PFSK-1 (cell line): ENCODE results near the gene GLB1L.
A peak's percentile ranks its signal among the peaks of the same experiment; 100 is the strongest.

ENCODE experiments used
- FOXP2 ChIP-seq: optimal IDR thresholded peaks from 2 replicates; pipeline ENCODE3; 2011; ENCODE audit warnings: borderline replicate concordance, control low read depth, inconsistent platforms; ENCODE audit not compliant: insufficient read depth; ENCODE audit errors: extremely low read length, extremely low read depth
- POLR2AphosphoS5 ChIP-seq: IDR thresholded peaks from 2 replicates; pipeline ENCODE4 v1.6.1; 2012; ENCODE audit warnings: low read depth, mild to moderate bottlenecking, control low read depth, low read length, moderate library complexity
- SIN3A ChIP-seq: IDR thresholded peaks from 2 replicates; pipeline ENCODE4 v1.6.1; 2012; ENCODE audit warnings: mild to moderate bottlenecking, low read length, moderate library complexity, borderline replicate concordance; ENCODE audit not compliant: insufficient read depth
- TAF1 ChIP-seq: IDR thresholded peaks from 2 replicates; pipeline ENCODE4 v1.6.1; 2012; ENCODE audit warnings: low read length, control low read depth, borderline replicate concordance; ENCODE audit not compliant: insufficient read depth
- TF ChIP-seq, protein P1 (sequence below), 2 experiments: IDR thresholded peaks; 2 replicates each; pipeline versions ENCODE4 v1.6.1 to v1.8.0; 2011 to 2012; ENCODE audit warnings: low read depth in 2 of 2, low read length in 2 of 2, control low read depth in 1 of 2, inconsistent platforms in 1 of 2, mild to moderate bottlenecking in 1 of 2, moderate library complexity in 1 of 2; ENCODE audit not compliant: insufficient read depth in 1 of 2

The GLB1L gene

GRCh38 chr2:219219784-219220532 lies 25.3 kb downstream of the GLB1L start:
- TF ChIP-seq FOXP2 (no peak), TAF1 (no peak), SIN3A (no peak), POLR2AphosphoS5 (no peak)
- TF ChIP-seq, protein P1, sequence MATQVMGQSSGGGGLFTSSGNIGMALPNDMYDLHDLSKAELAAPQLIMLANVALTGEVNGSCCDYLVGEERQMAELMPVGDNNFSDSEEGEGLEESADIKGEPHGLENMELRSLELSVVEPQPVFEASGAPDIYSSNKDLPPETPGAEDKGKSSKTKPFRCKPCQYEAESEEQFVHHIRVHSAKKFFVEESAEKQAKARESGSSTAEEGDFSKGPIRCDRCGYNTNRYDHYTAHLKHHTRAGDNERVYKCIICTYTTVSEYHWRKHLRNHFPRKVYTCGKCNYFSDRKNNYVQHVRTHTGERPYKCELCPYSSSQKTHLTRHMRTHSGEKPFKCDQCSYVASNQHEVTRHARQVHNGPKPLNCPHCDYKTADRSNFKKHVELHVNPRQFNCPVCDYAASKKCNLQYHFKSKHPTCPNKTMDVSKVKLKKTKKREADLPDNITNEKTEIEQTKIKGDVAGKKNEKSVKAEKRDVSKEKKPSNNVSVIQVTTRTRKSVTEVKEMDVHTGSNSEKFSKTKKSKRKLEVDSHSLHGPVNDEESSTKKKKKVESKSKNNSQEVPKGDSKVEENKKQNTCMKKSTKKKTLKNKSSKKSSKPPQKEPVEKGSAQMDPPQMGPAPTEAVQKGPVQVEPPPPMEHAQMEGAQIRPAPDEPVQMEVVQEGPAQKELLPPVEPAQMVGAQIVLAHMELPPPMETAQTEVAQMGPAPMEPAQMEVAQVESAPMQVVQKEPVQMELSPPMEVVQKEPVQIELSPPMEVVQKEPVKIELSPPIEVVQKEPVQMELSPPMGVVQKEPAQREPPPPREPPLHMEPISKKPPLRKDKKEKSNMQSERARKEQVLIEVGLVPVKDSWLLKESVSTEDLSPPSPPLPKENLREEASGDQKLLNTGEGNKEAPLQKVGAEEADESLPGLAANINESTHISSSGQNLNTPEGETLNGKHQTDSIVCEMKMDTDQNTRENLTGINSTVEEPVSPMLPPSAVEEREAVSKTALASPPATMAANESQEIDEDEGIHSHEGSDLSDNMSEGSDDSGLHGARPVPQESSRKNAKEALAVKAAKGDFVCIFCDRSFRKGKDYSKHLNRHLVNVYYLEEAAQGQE (IDR thresholded peaks at IDR 0.05; ENCODE audit: insufficient read depth in 1 of 2, low read depth in 2 of 2, low read length in 2 of 2), result no peak

DNA sequence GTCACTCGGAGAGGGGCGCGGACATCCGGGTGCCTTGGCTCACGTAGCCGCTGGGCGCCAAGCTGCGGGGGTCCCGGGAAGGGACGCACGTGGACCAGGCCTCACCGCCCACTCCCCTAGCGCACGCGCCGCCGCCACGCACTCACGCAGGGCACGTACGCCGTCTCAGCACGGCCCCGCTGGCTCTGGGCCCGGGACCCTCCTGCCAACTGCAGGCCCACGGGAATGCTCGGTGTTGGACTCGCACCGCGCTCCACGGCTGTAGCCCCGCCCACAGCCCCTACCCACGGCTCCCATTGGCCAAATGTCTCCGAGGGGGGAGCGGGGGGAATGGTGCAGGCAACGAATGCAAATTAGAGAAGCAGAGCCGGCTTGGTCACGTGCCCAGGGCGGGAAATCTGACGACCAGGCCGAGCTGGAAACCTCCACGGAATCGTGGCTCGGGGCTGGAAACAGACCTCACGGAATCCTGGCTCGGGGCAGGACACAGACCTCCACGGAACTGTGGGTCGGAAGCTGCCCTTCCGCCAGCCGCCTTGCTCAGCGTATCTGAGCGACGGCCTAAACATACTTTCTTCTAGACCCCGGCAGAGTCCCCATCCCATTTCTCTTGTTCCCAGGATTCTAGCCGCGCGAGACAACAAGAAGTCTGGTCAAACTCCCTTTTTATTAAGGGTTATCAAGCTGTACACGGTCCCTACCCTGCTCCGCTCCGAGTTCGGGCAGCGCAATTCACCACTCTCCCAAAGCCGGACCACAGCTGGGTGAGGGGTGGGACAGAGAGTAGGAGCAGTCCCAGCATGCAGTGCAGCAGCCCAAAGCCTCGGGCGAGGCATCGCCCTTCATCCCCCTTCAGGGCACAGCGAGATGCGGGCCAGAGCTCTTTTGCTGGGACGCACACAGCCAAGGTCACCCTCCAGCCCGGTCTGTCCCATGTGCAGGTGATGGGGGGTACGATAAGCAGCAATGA lies 26.2 kb downstream of the GLB1L start, which contains the start of gene ABCB6:
Gene ABCB6, minus strand, starts transcription at position 227 of the 970 bp plus-strand sequence. CDS start 285 bp downstream, outside the sequence.
- TF ChIP-seq FOXP2, result peak; percentile 64
- TF ChIP-seq POLR2AphosphoS5, result peak; percentile 90
- TF ChIP-seq TAF1, result peak; percentile 66; the same call in 1 of the 2 replicates
- TF ChIP-seq, protein P1 (IDR thresholded peaks at IDR 0.05; ENCODE audit: insufficient read depth in 1 of 2, low read depth in 2 of 2, low read length in 2 of 2), result no peak
- TF ChIP-seq SIN3A, result peak; percentile 4; the same call in 1 of the 2 replicates

GRCh38 chr2:219218217-219218731 lies 27.0 kb downstream of the GLB1L start:
- TF ChIP-seq POLR2AphosphoS5 (no peak), SIN3A (no peak; the same call in 1 of the 2 replicates), FOXP2 (no peak), TAF1 (no peak)
- TF ChIP-seq, protein P1 (IDR thresholded peaks at IDR 0.05; ENCODE audit: insufficient read depth in 1 of 2, low read depth in 2 of 2, low read length in 2 of 2), result peak; percentile 78 to 88

- no peak for TF ChIP-seq POLR2AphosphoS5
- TF ChIP-seq, protein P1 (IDR thresholded peaks at IDR 0.05; ENCODE audit: insufficient read depth in 1 of 2, low read depth in 2 of 2, low read length in 2 of 2), result no peak
- no peak for TF ChIP-seq SIN3A
- TF ChIP-seq TAF1, result no peak
- no peak for TF ChIP-seq FOXP2
Measured at GRCh38 chr2:219216535-219216915, 28.7 kb downstream of the GLB1L start.
